B cell (primary cell): ENCODE measurements around the gene PRPS1. TPM values are rescaled to one million over a fixed set of nuclear protein-coding genes. Genes with fewer than 3 reads are reported as not detected.

Experiments
- ATAC-seq: fragments of 200-7000 bp; cut with Tn5 transposase; one replicate; pipeline ENCODE4 v1.10.0; 2021; ENCODE audit warnings: low read depth, mild to moderate bottlenecking, moderate number of reproducible peaks, moderate library complexity
- CTCF ChIA-PET: fragments of 350-600 bp; sonication (Branson Sonifier 250); formaldehyde crosslinking; loops from one replicate; lab custom pipeline; 2021; ENCODE audit warnings: antibody characterized with exemption, inconsistent platforms; lab: Charles Lee
- POLR2A ChIA-PET: fragments of 350-600 bp; sonication (Branson Sonifier 250); formaldehyde crosslinking; loops from one replicate; lab custom pipeline; 2021; ENCODE audit warnings: antibody characterized with exemption; lab: Charles Lee
- DNase-seq: peaks from one replicate; pipeline ENCODE4 v3.0.0; 2013
- H2AFZ ChIP-seq: 2 replicates; pipeline ENCODE4 v1.6.1; 2012; ENCODE audit warnings: mild to moderate bottlenecking, low read depth, low read length; ENCODE audit not compliant: insufficient read depth, poor library complexity, severe bottlenecking
- H3K27ac ChIP-seq, 2 donors: 1 replicate in 1 of 2; 2 replicates in 1 of 2; pipeline ENCODE4 v1.5.1; 2012 to 2013; ENCODE audit warnings: low read length in 2 of 2, mild to moderate bottlenecking in 2 of 2, moderate library complexity in 1 of 2
- H3K27me3 ChIP-seq, 4 experiments: fragments of 200-600 bp in 1 of 4; sonication (generic) in 1 of 4; replicated peaks in 1 of 4; 1 replicate in 2 of 4; 2 replicates in 2 of 4; pipeline versions ENCODE4 v1.6.1 to v1.7.0; 2013 to 2016; ENCODE audit warnings: low read length in 3 of 4, mild to moderate bottlenecking in 2 of 4, mixed read lengths in 1 of 4, moderate library complexity in 1 of 4; ENCODE audit not compliant: insufficient read depth in 4 of 4, control insufficient read depth in 3 of 4; ENCODE audit errors: control extremely low read depth in 1 of 4
- H3K36me3 ChIP-seq, 2 experiments: replicated peaks in 1 of 2; 1 replicate in 1 of 2; 2 replicates in 1 of 2; pipeline versions ENCODE4 v1.6.1 to v1.7.1; 2013; ENCODE audit warnings: low read length in 1 of 2; ENCODE audit not compliant: insufficient read depth in 2 of 2, control insufficient read depth in 1 of 2; ENCODE audit errors: control extremely low read depth in 1 of 2, extremely low read depth in 1 of 2
- H3K4me1 ChIP-seq, 2 donors: fragments of 200-600 bp in 1 of 2; sonication (generic) in 1 of 2; 1 replicate in 1 of 2; 2 replicates in 1 of 2; pipeline versions ENCODE4 v1.5.1 to v1.6.1; 2013 to 2017; ENCODE audit warnings: low read length in 2 of 2; ENCODE audit not compliant: control insufficient read depth in 2 of 2, insufficient read depth in 2 of 2
- H3K4me2 ChIP-seq: replicated peaks from 2 replicates; pipeline ENCODE3; 2012; ENCODE audit warnings: mild to moderate bottlenecking, low read depth, low read length; ENCODE audit not compliant: poor library complexity, severe bottlenecking
- H3K4me3 ChIP-seq, 5 experiments: fragments of 200-600 bp in 1 of 5; sonication (generic) in 1 of 5; 1 replicate in 3 of 5; 2 replicates in 2 of 5; pipeline versions ENCODE4 v1.5.1 to v1.7.0; 2011 to 2016; ENCODE audit warnings: low read length in 4 of 5, mild to moderate bottlenecking in 4 of 5, low read depth in 2 of 5, control low read depth in 1 of 5, moderate library complexity in 1 of 5; ENCODE audit not compliant: insufficient read depth in 1 of 5; ENCODE audit errors: control extremely low read depth in 1 of 5, extremely low read depth in 1 of 5
- H3K79me2 ChIP-seq: fragments of 200-600 bp; sonication (generic); one replicate; pipeline ENCODE4 v1.6.0; 2016; ENCODE audit warnings: low read length; ENCODE audit not compliant: control insufficient read depth, insufficient read depth
- H3K9ac ChIP-seq: fragments of 200-600 bp; sonication (generic); 2 replicates; pipeline ENCODE4 v1.6.1; 2017; ENCODE audit warnings: mild to moderate bottlenecking, low read length, moderate library complexity
- H3K9me3 ChIP-seq, 3 donors: one replicate each; pipeline versions ENCODE4 v1.6.1 to v1.7.1; 2013; ENCODE audit warnings: low read length in 2 of 3; ENCODE audit not compliant: control insufficient read depth in 2 of 3, insufficient read depth in 1 of 3; ENCODE audit errors: control extremely low read depth in 1 of 3
- H4K20me1 ChIP-seq: 2 replicates; pipeline ENCODE4 v1.6.0; 2012; ENCODE audit warnings: mild to moderate bottlenecking, low read length; ENCODE audit not compliant: insufficient read depth, control insufficient read depth, poor library complexity, severe bottlenecking
- H3K27ac Mint-ChIP-seq: one replicate; pipeline ENCODE4 v1.8.0; 2021; ENCODE audit warnings: mixed read lengths
- H3K27me3 Mint-ChIP-seq: one replicate; pipeline ENCODE4 v1.8.0; 2021; ENCODE audit warnings: mixed read lengths
- H3K4me1 Mint-ChIP-seq: one replicate; pipeline ENCODE4 v1.8.0; 2021; ENCODE audit warnings: mixed read lengths
- H3K4me3 Mint-ChIP-seq: one replicate; pipeline ENCODE4 v1.8.0; 2021; ENCODE audit warnings: mixed read lengths
- H3K9me3 Mint-ChIP-seq: one replicate; pipeline ENCODE4 v1.8.0; 2022; ENCODE audit warnings: mixed read lengths; ENCODE audit not compliant: insufficient read depth
- EZH2 ChIP-seq: IDR thresholded peaks from 2 replicates; pipeline ENCODE4 v1.6.1; 2012; ENCODE audit warnings: borderline replicate concordance, low read depth, mild to moderate bottlenecking, moderate library complexity, low read length; ENCODE audit not compliant: insufficient read depth, poor library complexity, severe bottlenecking
- WGBS: methylation state at CpG from one replicate; pipeline ENCODE4 v1.1.5; 2013; ENCODE audit warnings: missing lambda C conversion rate; ENCODE audit not compliant: insufficient coverage; 5-methylcytosine and 5-hydroxymethylcytosine counted together
- intact Hi-C: fragments of 100-400 bp; cut with micrococcal nuclease; formaldehyde crosslinking; loops from one replicate; pipeline ENCODE4 v1.10.0; 2022
- polyA plus RNA-seq: library from polyadenylated mRNA; depleted of rRNA; stranded (reverse); fragments of >200 nt; gene quantifications from 2 replicates; pipeline ENCODE4 v1.2.3, GENCODE V29; 2012
- total RNA-seq, 2 donors: library from RNA; stranded (reverse); fragments of 120-200 nt in 1 of 2; gene quantifications; 1 replicate in 1 of 2; 2 replicates in 1 of 2; pipeline versions ENCODE4 v1.2.3 to v1.2.4, GENCODE V29; 2013 to 2022
- TF ChIP-seq, protein P1 (sequence below): fragments of 200-600 bp; IDR thresholded peaks from one replicate; pipeline ENCODE4 v1.8.0; 2022; ENCODE audit warnings: antibody characterized with exemption, mild to moderate bottlenecking

PRPS1 gene
- total and polyA plus RNA-seq, 2 donors (not counting 1 experiment from before 2014, with no cell fraction given) = 42.2 to 52.1 TPM

DNA sequence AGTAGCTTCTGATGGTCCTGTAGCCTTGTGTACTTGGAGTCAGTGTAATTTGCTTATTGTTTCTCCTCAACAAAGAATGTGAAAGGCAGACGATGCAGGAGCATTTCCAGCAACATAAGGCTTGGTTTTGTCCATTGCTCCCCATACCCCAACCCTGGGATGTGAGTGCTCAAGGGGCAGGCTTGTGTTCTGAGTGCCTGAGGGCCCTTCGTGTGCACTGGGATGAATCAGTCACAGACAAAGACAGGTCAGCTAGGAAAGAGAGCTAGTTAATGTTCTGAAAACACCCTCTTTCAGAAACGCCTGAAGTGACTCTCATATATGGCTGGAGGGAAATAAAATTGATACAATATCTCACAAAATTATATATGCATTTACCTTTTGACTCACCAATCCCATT is 59.1 kb downstream of the PRPS1 start:
- no peaks in the 10 kb centered on the region for H4K20me1 ChIP-seq
- DNase-seq (no peak), ATAC-seq (no peak)
- peaks cover 9 to 14% of the 10 kb centered on the region in 2 donors for H3K4me1 ChIP-seq
- no peaks in the 10 kb centered on the region for H3K27me3 ChIP-seq
- H3K36me3 ChIP-seq = no peaks in the 10 kb centered on the region
- no peak overlapping the region for H3K4me3 ChIP-seq
- no peaks in the 10 kb centered on the region for H3K9me3 ChIP-seq
- no peak overlapping the region for H3K9ac ChIP-seq
- Mint-ChIP-seq H3K4me1 (peaks cover 24% of the 10 kb centered on the region), H3K27me3 (no peaks in the 10 kb centered on the region), H3K9me3 (no peaks in the 10 kb centered on the region), H3K4me3 (no peak overlapping the region), H3K27ac (no peak overlapping the region)
- no peak overlapping the region for H2AFZ ChIP-seq
- no peaks in the 10 kb centered on the region for H3K79me2 ChIP-seq
- WGBS = no CpG with 5 or more reads among the region's 3 CpGs
- H3K27ac ChIP-seq = no peak overlapping the region
- intact Hi-C loops = no loop called here
- ChIA-PET POLR2A (no interaction called here), CTCF (interaction anchor here (0.5 to 1.8 kb wide), 3 partner anchors 10 to 22 kb away, joined by 3 to 4 read pairs (median 4); no protein-coding TSS in a partner anchor)
- no peak overlapping the region for H3K4me2 ChIP-seq
- TF ChIP-seq, protein P1, sequence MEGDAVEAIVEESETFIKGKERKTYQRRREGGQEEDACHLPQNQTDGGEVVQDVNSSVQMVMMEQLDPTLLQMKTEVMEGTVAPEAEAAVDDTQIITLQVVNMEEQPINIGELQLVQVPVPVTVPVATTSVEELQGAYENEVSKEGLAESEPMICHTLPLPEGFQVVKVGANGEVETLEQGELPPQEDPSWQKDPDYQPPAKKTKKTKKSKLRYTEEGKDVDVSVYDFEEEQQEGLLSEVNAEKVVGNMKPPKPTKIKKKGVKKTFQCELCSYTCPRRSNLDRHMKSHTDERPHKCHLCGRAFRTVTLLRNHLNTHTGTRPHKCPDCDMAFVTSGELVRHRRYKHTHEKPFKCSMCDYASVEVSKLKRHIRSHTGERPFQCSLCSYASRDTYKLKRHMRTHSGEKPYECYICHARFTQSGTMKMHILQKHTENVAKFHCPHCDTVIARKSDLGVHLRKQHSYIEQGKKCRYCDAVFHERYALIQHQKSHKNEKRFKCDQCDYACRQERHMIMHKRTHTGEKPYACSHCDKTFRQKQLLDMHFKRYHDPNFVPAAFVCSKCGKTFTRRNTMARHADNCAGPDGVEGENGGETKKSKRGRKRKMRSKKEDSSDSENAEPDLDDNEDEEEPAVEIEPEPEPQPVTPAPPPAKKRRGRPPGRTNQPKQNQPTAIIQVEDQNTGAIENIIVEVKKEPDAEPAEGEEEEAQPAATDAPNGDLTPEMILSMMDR = no peak
- TF ChIP-seq EZH2 = no peak

DNA sequence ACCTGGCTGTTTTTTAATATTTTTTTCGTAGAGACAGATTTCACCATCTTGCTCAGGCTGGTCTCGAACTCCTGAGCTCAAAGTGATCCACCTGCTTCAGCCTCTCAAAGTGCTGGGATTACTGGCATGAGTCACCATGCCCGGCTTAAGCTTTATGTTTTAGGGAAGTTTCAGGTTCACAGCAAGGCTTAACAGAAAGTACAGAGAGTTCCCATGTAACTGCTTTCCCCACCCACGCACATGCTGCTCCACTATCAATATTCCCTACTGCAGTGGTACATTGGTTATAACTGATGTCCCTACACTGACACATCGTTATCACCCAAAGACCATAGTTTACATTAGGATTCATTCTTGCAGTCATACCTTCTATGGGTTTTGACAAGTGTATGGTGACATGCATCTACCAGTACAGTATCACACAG is 62.7 kb downstream of the PRPS1 start:
- no peaks in the 10 kb centered on the region for H3K79me2 ChIP-seq
- H3K4me1 ChIP-seq = peaks cover 0 to 5% of the 10 kb centered on the region in 2 donors
- TF ChIP-seq EZH2 = no peak
- no peak overlapping the region for H3K4me3 ChIP-seq
- no peaks in the 10 kb centered on the region for H3K27me3 ChIP-seq
- no peak for ATAC-seq
- Mint-ChIP-seq H3K27ac (no peak overlapping the region), H3K4me1 (peaks cover 9% of the 10 kb centered on the region), H3K9me3 (no peaks in the 10 kb centered on the region), H3K4me3 (no peak overlapping the region), H3K27me3 (no peaks in the 10 kb centered on the region)
- H3K9ac ChIP-seq = no peak overlapping the region
- ChIA-PET POLR2A (no interaction called here), CTCF (no interaction called here)
- no peak overlapping the region for H3K27ac ChIP-seq
- no peaks in the 10 kb centered on the region for H3K9me3 ChIP-seq
- no CpG with 5 or more reads among the region's 5 CpGs for WGBS
- no peak for DNase-seq
- no peaks in the 10 kb centered on the region for H3K36me3 ChIP-seq
- intact Hi-C loops = no loop called here
- no peaks in the 10 kb centered on the region for H4K20me1 ChIP-seq
- H3K4me2 ChIP-seq = no peak overlapping the region
- H2AFZ ChIP-seq = no peak overlapping the region
